ENCODE measurements around the gene CFAP77. TPM values are rescaled to one million over a fixed set of nuclear protein-coding genes. Genes with fewer than 3 reads are reported as not detected.

Gene CFAP77
- total RNA-seq, 2 experiments from 2014 or later = not detected

GRCh38 chr9:132391449-132391848 is 18.6 kb upstream of the CFAP77 start:
- ChIA-PET CTCF (no interaction called here), POLR2A (no interaction called here)
- Mint-ChIP-seq H3K4me3 (no peak overlapping the region), H3K36me3 (ENCODE audit: low read depth) (peaks cover 61% of the 10 kb centered on the region), H3K4me1 (ENCODE audit: low read depth) (no peaks in the 10 kb centered on the region), H3K27ac (no peak overlapping the region), H3K9me3 (no peaks in the 10 kb centered on the region), H3K27me3 (no peaks in the 10 kb centered on the region)
- ATAC-seq = no peak
- intact Hi-C loops (cut with micrococcal nuclease) = no loop called here
- DNase-seq = no peak
- TF ChIP-seq, protein P1, sequence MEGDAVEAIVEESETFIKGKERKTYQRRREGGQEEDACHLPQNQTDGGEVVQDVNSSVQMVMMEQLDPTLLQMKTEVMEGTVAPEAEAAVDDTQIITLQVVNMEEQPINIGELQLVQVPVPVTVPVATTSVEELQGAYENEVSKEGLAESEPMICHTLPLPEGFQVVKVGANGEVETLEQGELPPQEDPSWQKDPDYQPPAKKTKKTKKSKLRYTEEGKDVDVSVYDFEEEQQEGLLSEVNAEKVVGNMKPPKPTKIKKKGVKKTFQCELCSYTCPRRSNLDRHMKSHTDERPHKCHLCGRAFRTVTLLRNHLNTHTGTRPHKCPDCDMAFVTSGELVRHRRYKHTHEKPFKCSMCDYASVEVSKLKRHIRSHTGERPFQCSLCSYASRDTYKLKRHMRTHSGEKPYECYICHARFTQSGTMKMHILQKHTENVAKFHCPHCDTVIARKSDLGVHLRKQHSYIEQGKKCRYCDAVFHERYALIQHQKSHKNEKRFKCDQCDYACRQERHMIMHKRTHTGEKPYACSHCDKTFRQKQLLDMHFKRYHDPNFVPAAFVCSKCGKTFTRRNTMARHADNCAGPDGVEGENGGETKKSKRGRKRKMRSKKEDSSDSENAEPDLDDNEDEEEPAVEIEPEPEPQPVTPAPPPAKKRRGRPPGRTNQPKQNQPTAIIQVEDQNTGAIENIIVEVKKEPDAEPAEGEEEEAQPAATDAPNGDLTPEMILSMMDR (IDR thresholded peaks at IDR 0.05) = no peak

DNA sequence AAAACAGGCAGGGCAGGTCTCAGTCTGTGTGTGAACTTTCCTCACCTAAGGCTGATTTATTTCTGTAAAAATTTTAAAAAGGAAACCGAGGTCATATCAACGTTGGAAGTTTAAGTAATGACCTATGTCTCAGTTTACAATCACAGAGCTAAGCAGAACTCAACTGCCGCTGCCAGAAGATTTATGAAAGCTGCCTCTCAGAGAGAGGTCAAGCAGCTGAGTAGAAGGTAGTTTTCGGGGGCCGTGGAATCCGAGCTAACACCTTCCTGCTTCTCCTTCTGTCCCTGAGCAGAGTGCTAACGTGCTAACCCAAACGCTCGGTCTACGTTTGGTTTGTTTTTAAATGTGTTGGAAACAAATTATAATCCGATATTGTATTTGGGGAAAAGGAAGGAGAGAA is 14.5 kb upstream of the CFAP77 start:
- Mint-ChIP-seq H3K4me3 (no peak overlapping the region), H3K27me3 (no peaks in the 10 kb centered on the region), H3K9me3 (no peaks in the 10 kb centered on the region), H3K4me1 (ENCODE audit: low read depth) (no peaks in the 10 kb centered on the region), H3K36me3 (ENCODE audit: low read depth) (peaks cover 59% of the 10 kb centered on the region), H3K27ac (no peak overlapping the region)
- TF ChIP-seq, protein P1 (IDR thresholded peaks at IDR 0.05) = no peak
- ChIA-PET CTCF (no interaction called here), POLR2A (no interaction called here)
- no peak for DNase-seq
- intact Hi-C loops (cut with micrococcal nuclease) = no loop called here
- no peak for ATAC-seq

DNA sequence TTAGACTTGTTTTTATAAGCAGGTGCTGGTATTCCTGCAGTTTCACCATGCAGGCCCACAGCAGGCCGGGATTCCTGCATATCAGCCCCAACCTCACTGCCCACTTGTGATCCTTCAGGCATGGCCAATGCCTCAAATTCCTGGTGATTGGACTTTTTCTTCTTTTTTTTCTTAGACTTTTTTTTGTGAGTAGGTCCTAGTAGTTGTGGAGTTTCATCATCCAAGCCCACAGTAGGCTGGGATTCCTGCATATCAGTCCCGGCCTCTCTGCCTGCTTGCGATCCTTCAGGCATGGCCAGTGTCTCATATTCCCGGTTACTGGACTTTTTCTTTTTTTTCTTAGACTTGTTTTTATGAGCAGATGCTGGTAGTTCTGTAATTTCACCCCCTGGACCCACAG is 8.2 kb upstream of the CFAP77 start:
- CTCF ChIA-PET = no interaction called here
- ATAC-seq (no peak), DNase-seq (no peak)
- no peak overlapping the region for H3K27ac Mint-ChIP-seq
- H3K27me3 Mint-ChIP-seq = no peaks in the 10 kb centered on the region
- peaks cover 33% of the 10 kb centered on the region for H3K4me1 Mint-ChIP-seq (ENCODE audit: low read depth)
- H3K9me3 Mint-ChIP-seq = no peaks in the 10 kb centered on the region
- peaks cover 62% of the 10 kb centered on the region for H3K36me3 Mint-ChIP-seq (ENCODE audit: low read depth)
- intact Hi-C loops (cut with micrococcal nuclease) = no loop called here
- H3K4me3 Mint-ChIP-seq = no peak overlapping the region
- POLR2A ChIA-PET = interaction anchor here (0.8 kb wide), 1 partner anchor 13 kb away, joined by 3 read pairs; no protein-coding TSS in a partner anchor
- TF ChIP-seq, protein P1 (IDR thresholded peaks at IDR 0.05) = no peak

- peaks cover 39% of the 10 kb centered on the region for H3K4me1 Mint-ChIP-seq (ENCODE audit: low read depth)
- peaks cover 47% of the 10 kb centered on the region for H3K36me3 Mint-ChIP-seq (ENCODE audit: low read depth)
- no peaks in the 10 kb centered on the region for H3K9me3 Mint-ChIP-seq
- peak; percentile 62 for DNase-seq
- ChIA-PET POLR2A (interaction anchor here (0.6 to 2.2 kb wide), 8 partner anchors 8 to 398 kb away, joined by 3 to 8 read pairs (median 4); no protein-coding TSS in a partner anchor), CTCF (no interaction called here)
- no peaks in the 10 kb centered on the region for H3K27me3 Mint-ChIP-seq
- intact Hi-C loops (cut with micrococcal nuclease) = no loop called here
- H3K27ac Mint-ChIP-seq = peak overlapping the region; percentile 89
- TF ChIP-seq, protein P1 (IDR thresholded peaks at IDR 0.05) = no peak
- peak; percentile 67 for ATAC-seq
- peak overlapping the region; percentile 88 for H3K4me3 Mint-ChIP-seq
These were observed 5.7 kb upstream of the CFAP77 start for GRCh38 chr9:132404228-132404881.

- peaks cover 30% of the 10 kb centered on the region for H3K36me3 Mint-ChIP-seq (ENCODE audit: low read depth)
- intact Hi-C loops (cut with micrococcal nuclease) = no loop called here
- peaks cover 12% of the 10 kb centered on the region for H3K27me3 Mint-ChIP-seq
- TF ChIP-seq, protein P1 (IDR thresholded peaks at IDR 0.05) = no peak
- POLR2A ChIA-PET = no interaction called here
- no peaks in the 10 kb centered on the region for H3K9me3 Mint-ChIP-seq
- CTCF ChIA-PET = no interaction called here
- peak within 1 kb of the TSS; percentile 88 for H3K4me3 Mint-ChIP-seq
- peak; percentile 96 for DNase-seq
- ATAC-seq = peak; percentile 78
- H3K27ac Mint-ChIP-seq = peak within 1 kb of the TSS; percentile 89
- H3K4me1 Mint-ChIP-seq (ENCODE audit: low read depth) = peaks cover 50% of the 10 kb centered on the region
These were observed 3.4 kb upstream of the CFAP77 start, which contains the start of gene TTF1 for GRCh38 chr9:132406554-132407122. Gene TTF1, minus strand, starts transcription at chr9:132406840. Its CDS starts 4,019 bp downstream, at chr9:132402821.

Measured in activated CD8-positive, alpha-beta T cell treated with anti-CD3 and anti-CD28 coated beads for 36 hours (primary cell).